Transverse colon (tissue), 3 donors: ENCODE measurements around the gene SNX22.

Experiments
- POLR2A ChIP-seq: fragments of 450-650 bp; IDR thresholded peaks from one replicate; pipeline ENCODE4 v1.6.1; 2016; ENCODE audit warnings: antibody characterized with exemption, mild to moderate bottlenecking, moderate library complexity
- TF ChIP-seq, protein P1 (sequence below), 5 experiments: fragments of 200-600 bp in 3 of 5; fragments of 450-650 bp in 2 of 5; sonication (generic) in 3 of 5; IDR thresholded peaks; 1 replicate in 2 of 5; 2 replicates in 3 of 5; pipeline ENCODE4 v1.5.1; 2016 to 2017; ENCODE audit warnings: antibody characterized with exemption in 5 of 5, inconsistent platforms in 3 of 5, mild to moderate bottlenecking in 2 of 5, moderate library complexity in 1 of 5

DNA sequence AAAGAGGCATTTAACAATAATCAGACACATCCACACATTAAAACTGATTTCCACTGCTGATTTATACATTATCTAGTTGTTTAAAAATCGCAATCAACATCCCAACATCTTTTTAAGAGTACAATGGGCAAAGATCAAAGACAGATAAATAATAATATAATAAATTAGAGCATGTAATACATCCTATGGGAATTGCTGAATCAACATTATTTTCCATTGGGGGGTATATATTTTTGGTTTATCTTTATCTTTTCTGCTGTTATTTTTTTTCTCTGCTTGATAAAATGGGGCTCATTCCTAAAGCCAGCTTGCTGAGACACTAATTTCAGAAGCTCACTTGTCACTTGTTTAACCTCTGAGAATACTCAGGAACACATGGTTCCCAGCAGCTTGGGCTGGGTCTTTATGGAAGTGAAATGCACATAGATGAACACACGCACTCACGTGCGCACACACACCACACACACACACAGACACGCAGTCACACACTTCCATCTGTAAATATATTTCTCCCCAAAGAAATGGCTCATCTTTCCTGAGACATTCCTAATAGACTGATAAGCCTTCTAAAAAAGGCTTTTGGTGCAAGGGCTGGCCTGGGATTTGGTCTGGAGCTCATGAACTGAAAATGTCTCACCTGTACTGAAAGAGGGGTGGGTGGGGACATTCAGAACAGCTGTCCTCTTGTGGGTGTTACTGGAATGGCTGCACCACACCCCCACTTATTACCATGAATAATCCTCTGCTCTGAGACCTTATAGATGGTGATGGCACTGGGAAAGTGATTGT is 14.8 kb downstream of the SNX22 start:
- TF ChIP-seq, protein P1, sequence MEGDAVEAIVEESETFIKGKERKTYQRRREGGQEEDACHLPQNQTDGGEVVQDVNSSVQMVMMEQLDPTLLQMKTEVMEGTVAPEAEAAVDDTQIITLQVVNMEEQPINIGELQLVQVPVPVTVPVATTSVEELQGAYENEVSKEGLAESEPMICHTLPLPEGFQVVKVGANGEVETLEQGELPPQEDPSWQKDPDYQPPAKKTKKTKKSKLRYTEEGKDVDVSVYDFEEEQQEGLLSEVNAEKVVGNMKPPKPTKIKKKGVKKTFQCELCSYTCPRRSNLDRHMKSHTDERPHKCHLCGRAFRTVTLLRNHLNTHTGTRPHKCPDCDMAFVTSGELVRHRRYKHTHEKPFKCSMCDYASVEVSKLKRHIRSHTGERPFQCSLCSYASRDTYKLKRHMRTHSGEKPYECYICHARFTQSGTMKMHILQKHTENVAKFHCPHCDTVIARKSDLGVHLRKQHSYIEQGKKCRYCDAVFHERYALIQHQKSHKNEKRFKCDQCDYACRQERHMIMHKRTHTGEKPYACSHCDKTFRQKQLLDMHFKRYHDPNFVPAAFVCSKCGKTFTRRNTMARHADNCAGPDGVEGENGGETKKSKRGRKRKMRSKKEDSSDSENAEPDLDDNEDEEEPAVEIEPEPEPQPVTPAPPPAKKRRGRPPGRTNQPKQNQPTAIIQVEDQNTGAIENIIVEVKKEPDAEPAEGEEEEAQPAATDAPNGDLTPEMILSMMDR (IDR thresholded peaks at IDR 0.05) = no peak
- no peak for TF ChIP-seq POLR2A
